ENCODE measurements around the gene DARS2. TPM values are rescaled to one million over a fixed set of nuclear protein-coding genes. Genes with fewer than 3 reads are reported as not detected.
A peak's percentile ranks its signal among the peaks of the same experiment; 100 is the strongest.

DARS2 gene
- total and polyA plus RNA-seq, 2 donors (not counting 1 experiment from before 2014, with no cell fraction given): 4.5 to 17.3 TPM

GRCh38 chr1:173871091-173871490, 46.6 kb downstream of the DARS2 start:
- Histone ChIP-seq H3K4me3 (ENCODE audit: control extremely low read depth in 1 of 5, extremely low read depth in 1 of 5, insufficient read depth in 1 of 5, low read depth in 2 of 5, low read length in 4 of 5) (no peak overlapping the region), H3K27me3 (replicated peaks in 1 of 4; ENCODE audit: control extremely low read depth in 1 of 4, control insufficient read depth in 3 of 4, insufficient read depth in 4 of 4, low read length in 3 of 4) (no peaks in the 10 kb centered on the region), H2AFZ (ENCODE audit: insufficient read depth, low read depth, low read length, poor library complexity, severe bottlenecking) (no peak overlapping the region), H3K4me1 (ENCODE audit: control insufficient read depth in 2 of 2, insufficient read depth in 2 of 2, low read length in 2 of 2) (peaks cover 33 to 36% of the 10 kb centered on the region in 2 donors), H3K36me3 (replicated peaks in 1 of 2; ENCODE audit: control extremely low read depth in 1 of 2, control insufficient read depth in 1 of 2, extremely low read depth in 1 of 2, insufficient read depth in 2 of 2, low read length in 1 of 2) (peaks cover 0 to 30% of the 10 kb centered on the region in 2 experiments), H4K20me1 (ENCODE audit: control insufficient read depth, insufficient read depth, low read length, poor library complexity, severe bottlenecking) (no peaks in the 10 kb centered on the region), H3K79me2 (ENCODE audit: control insufficient read depth, insufficient read depth, low read length) (peaks cover 35% of the 10 kb centered on the region), H3K27ac (ENCODE audit: low read length in 2 of 2) (no peak overlapping the region), H3K4me2 (replicated peaks; ENCODE audit: low read depth, low read length, poor library complexity, severe bottlenecking) (no peak overlapping the region), H3K9ac (ENCODE audit: low read length) (no peak overlapping the region), H3K9me3 (ENCODE audit: control extremely low read depth in 1 of 3, control insufficient read depth in 2 of 3, insufficient read depth in 1 of 3, low read length in 2 of 3) (no peaks in the 10 kb centered on the region)
- ATAC-seq (ENCODE audit: low read depth): no peak
- WGBS (ENCODE audit: insufficient coverage): 82% methylated on average over 5 of the region's 5 CpGs
- POLR2A ChIA-PET: interaction anchor here (0.7 kb wide), 1 partner anchor 44 kb away, joined by 3 read pairs; no protein-coding TSS in a partner anchor
- Mint-ChIP-seq H3K27ac (peak overlapping the region; percentile 50), H3K4me1 (peaks cover 50% of the 10 kb centered on the region), H3K4me3 (no peak overlapping the region), H3K27me3 (no peaks in the 10 kb centered on the region), H3K9me3 (ENCODE audit: insufficient read depth) (no peaks in the 10 kb centered on the region)
- intact Hi-C loops (cut with micrococcal nuclease): no loop called here
- no peak for DNase-seq
- no peak for TF ChIP-seq EZH2 (IDR thresholded peaks at IDR 0.05; ENCODE audit: borderline replicate concordance, insufficient read depth, low read depth, low read length, poor library complexity, severe bottlenecking)
- TF ChIP-seq, protein P1, sequence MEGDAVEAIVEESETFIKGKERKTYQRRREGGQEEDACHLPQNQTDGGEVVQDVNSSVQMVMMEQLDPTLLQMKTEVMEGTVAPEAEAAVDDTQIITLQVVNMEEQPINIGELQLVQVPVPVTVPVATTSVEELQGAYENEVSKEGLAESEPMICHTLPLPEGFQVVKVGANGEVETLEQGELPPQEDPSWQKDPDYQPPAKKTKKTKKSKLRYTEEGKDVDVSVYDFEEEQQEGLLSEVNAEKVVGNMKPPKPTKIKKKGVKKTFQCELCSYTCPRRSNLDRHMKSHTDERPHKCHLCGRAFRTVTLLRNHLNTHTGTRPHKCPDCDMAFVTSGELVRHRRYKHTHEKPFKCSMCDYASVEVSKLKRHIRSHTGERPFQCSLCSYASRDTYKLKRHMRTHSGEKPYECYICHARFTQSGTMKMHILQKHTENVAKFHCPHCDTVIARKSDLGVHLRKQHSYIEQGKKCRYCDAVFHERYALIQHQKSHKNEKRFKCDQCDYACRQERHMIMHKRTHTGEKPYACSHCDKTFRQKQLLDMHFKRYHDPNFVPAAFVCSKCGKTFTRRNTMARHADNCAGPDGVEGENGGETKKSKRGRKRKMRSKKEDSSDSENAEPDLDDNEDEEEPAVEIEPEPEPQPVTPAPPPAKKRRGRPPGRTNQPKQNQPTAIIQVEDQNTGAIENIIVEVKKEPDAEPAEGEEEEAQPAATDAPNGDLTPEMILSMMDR (IDR thresholded peaks at IDR 0.05): no peak
- CTCF ChIA-PET: no interaction called here

DNA sequence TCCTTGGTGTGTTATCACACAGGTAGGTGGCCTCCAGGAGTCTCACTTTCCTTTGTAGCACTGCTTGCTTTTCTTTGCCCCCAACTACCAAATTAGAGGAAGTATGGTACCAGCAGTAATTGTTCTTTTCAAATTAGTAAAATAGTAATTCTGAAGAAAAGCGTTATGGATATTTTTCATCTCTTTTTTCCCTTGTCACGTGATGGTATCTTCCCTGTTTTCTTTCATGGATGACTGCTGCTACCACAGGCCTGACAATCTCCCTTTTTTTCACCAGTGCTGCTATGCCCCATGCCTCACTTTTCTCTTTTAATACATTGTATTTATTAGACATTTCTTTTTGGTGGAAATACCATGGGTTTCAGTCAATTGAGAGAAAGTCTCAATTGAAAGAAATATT, 47.0 kb downstream of the DARS2 start:
- H2AFZ ChIP-seq (ENCODE audit: insufficient read depth, low read depth, low read length, poor library complexity, severe bottlenecking): no peak overlapping the region
- Mint-ChIP-seq H3K4me3 (peak overlapping the region; percentile 12), H3K4me1 (peaks cover 46% of the 10 kb centered on the region), H3K27ac (no peak overlapping the region), H3K27me3 (no peaks in the 10 kb centered on the region), H3K9me3 (ENCODE audit: insufficient read depth) (no peaks in the 10 kb centered on the region)
- ChIA-PET POLR2A (interaction anchor here (0.7 kb wide), 1 partner anchor 45 kb away, joined by 3 read pairs; no protein-coding TSS in a partner anchor), CTCF (no interaction called here)
- intact Hi-C loops (cut with micrococcal nuclease): no loop called here
- H3K27ac ChIP-seq (ENCODE audit: low read length in 2 of 2): no peak overlapping the region
- H3K36me3 ChIP-seq (replicated peaks in 1 of 2; ENCODE audit: control extremely low read depth in 1 of 2, control insufficient read depth in 1 of 2, extremely low read depth in 1 of 2, insufficient read depth in 2 of 2, low read length in 1 of 2): peaks cover 0 to 30% of the 10 kb centered on the region in 2 experiments
- H3K4me1 ChIP-seq (ENCODE audit: control insufficient read depth in 2 of 2, insufficient read depth in 2 of 2, low read length in 2 of 2): peaks cover 29 to 31% of the 10 kb centered on the region in 2 donors
- no CpG with 5 or more reads among the region's 2 CpGs for WGBS (ENCODE audit: insufficient coverage)
- ATAC-seq (ENCODE audit: low read depth) (no peak), DNase-seq (no peak)
- TF ChIP-seq EZH2 (IDR thresholded peaks at IDR 0.05; ENCODE audit: borderline replicate concordance, insufficient read depth, low read depth, low read length, poor library complexity, severe bottlenecking): no peak
- TF ChIP-seq, protein P1 (IDR thresholded peaks at IDR 0.05): no peak
- peaks cover 32% of the 10 kb centered on the region for H3K79me2 ChIP-seq (ENCODE audit: control insufficient read depth, insufficient read depth, low read length)
- no peaks in the 10 kb centered on the region for H3K9me3 ChIP-seq (ENCODE audit: control extremely low read depth in 1 of 3, control insufficient read depth in 2 of 3, insufficient read depth in 1 of 3, low read length in 2 of 3)
- H3K4me2 ChIP-seq (replicated peaks; ENCODE audit: low read depth, low read length, poor library complexity, severe bottlenecking): no peak overlapping the region
- no peaks in the 10 kb centered on the region for H3K27me3 ChIP-seq (replicated peaks in 1 of 4; ENCODE audit: control extremely low read depth in 1 of 4, control insufficient read depth in 3 of 4, insufficient read depth in 4 of 4, low read length in 3 of 4)
- H3K9ac ChIP-seq (ENCODE audit: low read length): no peak overlapping the region
- no peaks in the 10 kb centered on the region for H4K20me1 ChIP-seq (ENCODE audit: control insufficient read depth, insufficient read depth, low read length, poor library complexity, severe bottlenecking)
- H3K4me3 ChIP-seq (ENCODE audit: control extremely low read depth in 1 of 5, extremely low read depth in 1 of 5, insufficient read depth in 1 of 5, low read depth in 2 of 5, low read length in 4 of 5): no peak overlapping the region

Data from B cell (primary cell).